Fibroblast of lung (primary cell): ENCODE data around the gene BRCC3. TPM values are rescaled to one million over a fixed set of nuclear protein-coding genes. Genes with fewer than 3 reads are reported as not detected.

Source experiments
- DNase-seq, 2 donors: peaks; one replicate each; pipeline versions ENCODE4 v3.0.0 to v3.0.0-alpha.2; 2010; ENCODE audit warnings: low read depth in 2 of 2
- H2AFZ ChIP-seq: 2 replicates; pipeline ENCODE4 v1.5.1; 2012; ENCODE audit warnings: low read length, control low read depth, inconsistent platforms
- H3K27ac ChIP-seq: 2 replicates; pipeline ENCODE4 v1.5.1; 2011; ENCODE audit warnings: low read length, control low read depth; ENCODE audit not compliant: insufficient read depth
- H3K27me3 ChIP-seq: 2 replicates; pipeline ENCODE4 v1.5.1; 2011; ENCODE audit warnings: mild to moderate bottlenecking, low read length; ENCODE audit not compliant: control insufficient read depth, insufficient read depth
- H3K36me3 ChIP-seq: 2 replicates; pipeline ENCODE4 v1.5.1; 2011; ENCODE audit warnings: low read length; ENCODE audit not compliant: control insufficient read depth, insufficient read depth
- H3K4me1 ChIP-seq: 2 replicates; pipeline ENCODE4 v1.5.1; 2011; ENCODE audit warnings: low read length; ENCODE audit not compliant: control insufficient read depth, insufficient read depth; ENCODE audit errors: extremely low read depth
- H3K4me2 ChIP-seq: 2 replicates; pipeline ENCODE4 v1.5.1; 2011; ENCODE audit warnings: low read length, control low read depth; ENCODE audit not compliant: insufficient read depth; ENCODE audit errors: extremely low read depth
- H3K4me3 ChIP-seq, 4 experiments: fragments of 200-600 bp in 1 of 4; sonication (generic) in 1 of 4; replicated peaks in 1 of 4; 2 replicates each; pipeline ENCODE4 v1.5.1; 2011 to 2016; ENCODE audit warnings: low read length in 4 of 4, low read depth in 3 of 4, mild to moderate bottlenecking in 3 of 4, control low read depth in 2 of 4, inconsistent platforms in 1 of 4, mixed read lengths in 1 of 4; ENCODE audit not compliant: insufficient read depth in 1 of 4; ENCODE audit errors: control extremely low read depth in 1 of 4
- H3K79me2 ChIP-seq: 2 replicates; pipeline ENCODE4 v1.5.1; 2012; ENCODE audit warnings: mild to moderate bottlenecking, low read length, inconsistent platforms; ENCODE audit not compliant: control insufficient read depth, insufficient read depth
- H3K9ac ChIP-seq: 2 replicates; pipeline ENCODE4 v1.5.1; 2011; ENCODE audit warnings: mild to moderate bottlenecking, low read length, control low read depth; ENCODE audit not compliant: insufficient read depth
- H3K9me3 ChIP-seq: 2 replicates; pipeline ENCODE4 v1.5.1; 2012; ENCODE audit warnings: low read depth, low read length; ENCODE audit not compliant: control insufficient read depth, insufficient read depth
- H4K20me1 ChIP-seq: 2 replicates; pipeline ENCODE4 v1.5.1; 2011; ENCODE audit warnings: low read length; ENCODE audit not compliant: control insufficient read depth, insufficient read depth; ENCODE audit errors: extremely low read depth
- CTCF ChIP-seq, 2 donors: IDR thresholded peaks in 1 of 2; conservative IDR thresholded peaks in 1 of 2; 1 replicate in 1 of 2; 2 replicates in 1 of 2; pipeline ENCODE4 v1.5.1; 2011 to 2012; ENCODE audit warnings: low read length in 2 of 2, control low read depth in 1 of 2, inconsistent platforms in 1 of 2, low read depth in 1 of 2, mild to moderate bottlenecking in 1 of 2
- EZH2 ChIP-seq: IDR thresholded peaks from 2 replicates; pipeline ENCODE4 v1.5.1; 2012; ENCODE audit warnings: low read length, control low read depth, mild to moderate bottlenecking; ENCODE audit errors: missing control alignments
- polyA plus RNA-seq, 2 donors: library from polyadenylated mRNA; depleted of rRNA in 1 of 2; stranded (reverse) in 1 of 2; unstranded in 1 of 2; fragments of >200 nt; gene quantifications; 2 replicates each; pipeline ENCODE4 v1.2.1, GENCODE V29; 2011 to 2012; ENCODE audit warnings: missing spikeins in 1 of 2
- total RNA-seq: library from RNA; depleted of rRNA; stranded (reverse); fragments of >200 nt; gene quantifications from 2 replicates; pipeline ENCODE4 v1.2.1, GENCODE V29; 2014

Gene BRCC3
- total and polyA plus RNA-seq, 2 donors (not counting 1 experiment from before 2014, with no cell fraction given), result 12.1 to 22.0 TPM

- Histone ChIP-seq H3K36me3 (no peaks in the 10 kb centered on the region), H3K79me2 (no peaks in the 10 kb centered on the region), H2AFZ (no peak overlapping the region), H4K20me1 (no peaks in the 10 kb centered on the region), H3K9me3 (no peaks in the 10 kb centered on the region), H3K4me2 (no peak overlapping the region), H3K4me1 (peaks cover 2% of the 10 kb centered on the region), H3K27ac (no peak overlapping the region), H3K27me3 (no peaks in the 10 kb centered on the region), H3K9ac (no peak overlapping the region), H3K4me3 (no peak overlapping the region)
- DNase-seq, result no peak
- TF ChIP-seq CTCF (conservative IDR thresholded peaks at IDR 0.05 in 1 of 2, IDR thresholded peaks at IDR 0.05 in 1 of 2; ENCODE audit: low read depth in 1 of 2, low read length in 2 of 2) (no peak), EZH2 (no peak)
Observed at GRCh38 chrX:155054255-155054654, 17.1 kb upstream of the BRCC3 start.

GRCh38 chrX:155055494-155055893, 15.8 kb upstream of the BRCC3 start:
- Histone ChIP-seq H2AFZ (no peak overlapping the region), H3K36me3 (no peaks in the 10 kb centered on the region), H3K79me2 (no peaks in the 10 kb centered on the region), H4K20me1 (no peaks in the 10 kb centered on the region), H3K27me3 (no peaks in the 10 kb centered on the region), H3K4me1 (peaks cover 2% of the 10 kb centered on the region), H3K27ac (no peak overlapping the region), H3K9me3 (no peaks in the 10 kb centered on the region), H3K4me3 (no peak overlapping the region), H3K4me2 (no peak overlapping the region), H3K9ac (no peak overlapping the region)
- no peak for TF ChIP-seq EZH2
- TF ChIP-seq CTCF (conservative IDR thresholded peaks at IDR 0.05 in 1 of 2, IDR thresholded peaks at IDR 0.05 in 1 of 2; ENCODE audit: low read depth in 1 of 2, low read length in 2 of 2), result no peak
- DNase-seq, result no peak

- Histone ChIP-seq H3K4me1 (peaks cover 2% of the 10 kb centered on the region), H3K4me3 (no peak overlapping the region), H3K79me2 (no peaks in the 10 kb centered on the region), H3K27me3 (no peaks in the 10 kb centered on the region), H3K27ac (no peak overlapping the region), H3K9me3 (no peaks in the 10 kb centered on the region), H2AFZ (no peak overlapping the region), H3K36me3 (no peaks in the 10 kb centered on the region), H3K9ac (no peak overlapping the region), H4K20me1 (no peaks in the 10 kb centered on the region), H3K4me2 (no peak overlapping the region)
- DNase-seq, result no peak
- TF ChIP-seq EZH2, result no peak
- no peak for TF ChIP-seq CTCF (conservative IDR thresholded peaks at IDR 0.05 in 1 of 2, IDR thresholded peaks at IDR 0.05 in 1 of 2; ENCODE audit: low read depth in 1 of 2, low read length in 2 of 2)
Observed at GRCh38 chrX:155056471-155056870, 14.8 kb upstream of the BRCC3 start.
